SJCRH30 (cell line): ENCODE data around the gene ARSD. TPM values are rescaled to one million over a fixed set of nuclear protein-coding genes. Genes with fewer than 3 reads are reported as not detected.

ENCODE experiments used
- DNase-seq, 2 experiments: peaks; one replicate each; pipeline ENCODE4 v3.0.0-alpha.2; 2015 to 2020
- H3K27ac ChIP-seq: fragments of 250-450 bp; sonication (Bioruptor Pico); 2 replicates; pipeline ENCODE4 v1.5.1; 2020; ENCODE audit warnings: mild to moderate bottlenecking, moderate library complexity
- H3K27me3 ChIP-seq: fragments of 250-450 bp; sonication (Bioruptor Pico); 2 replicates; pipeline ENCODE4 v1.5.1; 2020; ENCODE audit warnings: mild to moderate bottlenecking, moderate library complexity
- H3K36me3 ChIP-seq: fragments of 250-450 bp; sonication (Bioruptor Pico); 2 replicates; pipeline ENCODE4 v1.5.1; 2020; ENCODE audit warnings: mild to moderate bottlenecking, moderate library complexity
- H3K4me1 ChIP-seq: fragments of 250-450 bp; sonication (Bioruptor Pico); 2 replicates; pipeline ENCODE4 v1.5.1; 2020; ENCODE audit warnings: mild to moderate bottlenecking, moderate library complexity
- H3K4me3 ChIP-seq: fragments of 250-450 bp; sonication (Bioruptor Pico); 2 replicates; pipeline ENCODE4 v1.5.1; 2020; ENCODE audit warnings: mild to moderate bottlenecking, moderate library complexity
- H3K9me3 ChIP-seq: fragments of 250-450 bp; sonication (Bioruptor Pico); replicated peaks from 2 replicates; pipeline ENCODE4 v1.5.1; 2020; ENCODE audit warnings: mild to moderate bottlenecking, moderate library complexity
- total RNA-seq: library from RNA; depleted of rRNA; stranded (reverse); fragments of >200 nt; shearing (Covaris generic); gene quantifications from 2 replicates; pipeline ENCODE4 v1.2.3, GENCODE V29; 2014; rRNA removed

Gene ARSD
- total RNA-seq, 1 experiment from 2014 or later: 0.16 TPM

GRCh38 chrX:2862404-2862803, 66.7 kb downstream of the ARSD start:
- Histone ChIP-seq H3K27ac (no peak overlapping the region), H3K27me3 (no peaks in the 10 kb centered on the region), H3K4me1 (no peaks in the 10 kb centered on the region), H3K4me3 (no peak overlapping the region), H3K36me3 (no peaks in the 10 kb centered on the region), H3K9me3 (no peaks in the 10 kb centered on the region)
- DNase-seq: no peak

GRCh38 chrX:2859197-2859797, 69.8 kb downstream of the ARSD start:
- no peaks in the 10 kb centered on the region for H3K4me1 ChIP-seq
- no peak for DNase-seq
- H3K4me3 ChIP-seq: no peak overlapping the region
- H3K27me3 ChIP-seq: no peaks in the 10 kb centered on the region
- no peak overlapping the region for H3K27ac ChIP-seq
- no peaks in the 10 kb centered on the region for H3K9me3 ChIP-seq
- H3K36me3 ChIP-seq: peaks cover 2% of the 10 kb centered on the region; the same call in 1 of the 2 replicates

- Histone ChIP-seq H3K4me1 (no peaks in the 10 kb centered on the region), H3K9me3 (no peaks in the 10 kb centered on the region)
- no peak for DNase-seq
Measured at GRCh38 chrX:2857566-2857965, 71.6 kb downstream of the ARSD start.

GRCh38 chrX:2855761-2856160, 73.4 kb downstream of the ARSD start:
- Histone ChIP-seq H3K27ac (no peak overlapping the region), H3K9me3 (no peaks in the 10 kb centered on the region), H3K4me3 (no peak overlapping the region), H3K36me3 (peaks cover 2% of the 10 kb centered on the region; the same call in 1 of the 2 replicates), H3K27me3 (no peaks in the 10 kb centered on the region), H3K4me1 (no peaks in the 10 kb centered on the region)
- DNase-seq: no peak

More at GRCh38 chrX:2857566-2857965, 71.6 kb downstream of the ARSD start:
- Histone ChIP-seq H3K27me3 (no peaks in the 10 kb centered on the region), H3K4me3 (no peak overlapping the region), H3K27ac (no peak overlapping the region), H3K36me3 (peaks cover 2% of the 10 kb centered on the region; the same call in 1 of the 2 replicates)

- Histone ChIP-seq H3K4me1 (no peaks in the 10 kb centered on the region), H3K27me3 (no peaks in the 10 kb centered on the region), H3K4me3 (no peak overlapping the region), H3K36me3 (peaks cover 2% of the 10 kb centered on the region; the same call in 1 of the 2 replicates), H3K9me3 (no peaks in the 10 kb centered on the region), H3K27ac (no peak overlapping the region)
- DNase-seq: no peak
Measured at GRCh38 chrX:2854918-2855317, 74.2 kb downstream of the ARSD start.

Other genes starting within 250 kb of the ARSD start
- 156 and 166 TPM in 2 replicates for gene CD99, start 238.0 kb downstream of the ARSD start, total RNA-seq
- not detected in 2 replicates for gene XG, start 177.3 kb downstream of the ARSD start, total RNA-seq
- gene GYG2, start 100.4 kb downstream of the ARSD start, total RNA-seq: 13.7 and 14.4 TPM in 2 replicates
- gene ARSH, start 77.2 kb upstream of the ARSD start, total RNA-seq: not detected in 2 replicates
- gene ARSF, start 112.1 kb upstream of the ARSD start, total RNA-seq: 1.4 and 1.9 TPM in 2 replicates